HG02610 (cell line): ENCODE measurements around the gene PLA2G4B.

Source experiments
- ATAC-seq: cut with Tn5 transposase; IDR thresholded peaks from one replicate; pipeline ENCODE4 v1.9.1; 2021; ENCODE audit warnings: mild to moderate bottlenecking, moderate library complexity; ENCODE audit not compliant: unreplicated experiment

Gene PLA2G4B

GRCh38 chr15:41809121-41809520, 29.5 kb upstream of the PLA2G4B start:
- ATAC-seq, result no peak

GRCh38 chr15:41809526-41810220, 29.0 kb upstream of the PLA2G4B start:
- no peak for ATAC-seq

- ATAC-seq, result no peak
Observed at GRCh38 chr15:41810651-41811431, 27.8 kb upstream of the PLA2G4B start.

- peak; percentile 44 for ATAC-seq
Observed at GRCh38 chr15:41811432-41812195, 27.0 kb upstream of the PLA2G4B start.

- no peak for ATAC-seq
Observed at GRCh38 chr15:41812820-41813375, 25.7 kb upstream of the PLA2G4B start.

- no peak for ATAC-seq
Observed at GRCh38 chr15:41813426-41813825, 25.2 kb upstream of the PLA2G4B start.

GRCh38 chr15:41814534-41814933, 24.1 kb upstream of the PLA2G4B start:
- no peak for ATAC-seq

- ATAC-seq, result no peak
Observed at GRCh38 chr15:41816788-41817187, 21.9 kb upstream of the PLA2G4B start.

- no peak for ATAC-seq
Observed at GRCh38 chr15:41817327-41817726, 21.3 kb upstream of the PLA2G4B start.

- ATAC-seq, result no peak
Observed at GRCh38 chr15:41817781-41818180, 20.9 kb upstream of the PLA2G4B start.

- no peak for ATAC-seq
Observed at GRCh38 chr15:41819455-41820050, 19.1 kb upstream of the PLA2G4B start.

- no peak for ATAC-seq
Observed at GRCh38 chr15:41820791-41821423, 17.7 kb upstream of the PLA2G4B start.

- ATAC-seq, result no peak
Observed at GRCh38 chr15:41821831-41822230, 16.8 kb upstream of the PLA2G4B start.

GRCh38 chr15:41822471-41822870, 16.2 kb upstream of the PLA2G4B start:
- ATAC-seq, result no peak

GRCh38 chr15:41822957-41823356, 15.7 kb upstream of the PLA2G4B start:
- no peak for ATAC-seq

GRCh38 chr15:41823502-41823901, 15.1 kb upstream of the PLA2G4B start:
- no peak for ATAC-seq

GRCh38 chr15:41824062-41824745, 14.4 kb upstream of the PLA2G4B start:
- no peak for ATAC-seq

- ATAC-seq, result no peak
Observed at GRCh38 chr15:41825145-41825544, 13.5 kb upstream of the PLA2G4B start.

GRCh38 chr15:41825572-41826535, 12.8 kb upstream of the PLA2G4B start:
- no peak for ATAC-seq
